Upper lobe of right lung (tissue), 1 donor: ENCODE results near the gene STK32C. TPM values are rescaled to one million over a fixed set of nuclear protein-coding genes. Genes with fewer than 3 reads are reported as not detected.

Experiments
- ATAC-seq: fragments of 200-7000 bp; cut with Tn5 transposase; one replicate; pipeline ENCODE4 v1.9.1; 2020; ENCODE audit warnings: mild to moderate bottlenecking, moderate library complexity
- DNase-seq: peaks from one replicate; pipeline ENCODE4 v3.0.0-alpha.2; 2020
- H3K27ac ChIP-seq: fragments of 200-600 bp; one replicate; pipeline ENCODE4 v1.8.0; 2022
- H3K27me3 ChIP-seq: fragments of 200-600 bp; one replicate; pipeline ENCODE4 v1.8.0; 2022; ENCODE audit warnings: mild to moderate bottlenecking
- H3K36me3 ChIP-seq: fragments of 200-600 bp; one replicate; pipeline ENCODE4 v1.8.0; 2022
- H3K4me1 ChIP-seq: fragments of 200-600 bp; one replicate; pipeline ENCODE4 v1.8.0; 2022
- H3K4me3 ChIP-seq: fragments of 200-600 bp; one replicate; pipeline ENCODE4 v1.8.0; 2022; ENCODE audit warnings: mild to moderate bottlenecking
- H3K9me3 ChIP-seq: fragments of 200-600 bp; one replicate; pipeline ENCODE4 v1.8.0; 2022
- CTCF ChIP-seq: fragments of 200-600 bp; IDR thresholded peaks from one replicate; pipeline ENCODE4 v1.8.0; 2022; ENCODE audit warnings: antibody characterized with exemption
- intact Hi-C: fragments of 100-400 bp; cut with DNase I; formaldehyde crosslinking; loops from one replicate; pipeline ENCODE4 v1.11.0; 2022
- total RNA-seq: library from RNA; stranded (reverse); fragmentation: NEBNext Ultra II Directional; extraction: Animal tissue kit (Norgen Biotek cat#: 25700); gene quantifications from one replicate; pipeline ENCODE4 v1.2.1, GENCODE V29; 2021
- donor health status: DM: no; HTN: yes; CAD: no; lungs with severe emphysema.

STK32C gene
- total RNA-seq, 1 donor from 2014 or later, result 13.2 TPM

GRCh38 chr10:132206806-132207535, 100.8 kb downstream of the STK32C start:
- Histone ChIP-seq H3K4me3 (no peak overlapping the region), H3K9me3 (no peaks in the 10 kb centered on the region), H3K27ac (no peak overlapping the region), H3K4me1 (no peaks in the 10 kb centered on the region), H3K36me3 (no peaks in the 10 kb centered on the region), H3K27me3 (no peaks in the 10 kb centered on the region)
- TF ChIP-seq CTCF, result no peak
- ATAC-seq, result no peak
- intact Hi-C loops, result no loop called here
- DNase-seq, result no peak

GRCh38 chr10:132206377-132206745, 101.4 kb downstream of the STK32C start:
- Histone ChIP-seq H3K4me3 (no peak overlapping the region), H3K9me3 (no peaks in the 10 kb centered on the region), H3K27me3 (no peaks in the 10 kb centered on the region), H3K27ac (no peak overlapping the region), H3K4me1 (no peaks in the 10 kb centered on the region), H3K36me3 (no peaks in the 10 kb centered on the region)
- no peak for TF ChIP-seq CTCF
- no peak for ATAC-seq
- DNase-seq, result no peak
- intact Hi-C loops, result no loop called here

DNA sequence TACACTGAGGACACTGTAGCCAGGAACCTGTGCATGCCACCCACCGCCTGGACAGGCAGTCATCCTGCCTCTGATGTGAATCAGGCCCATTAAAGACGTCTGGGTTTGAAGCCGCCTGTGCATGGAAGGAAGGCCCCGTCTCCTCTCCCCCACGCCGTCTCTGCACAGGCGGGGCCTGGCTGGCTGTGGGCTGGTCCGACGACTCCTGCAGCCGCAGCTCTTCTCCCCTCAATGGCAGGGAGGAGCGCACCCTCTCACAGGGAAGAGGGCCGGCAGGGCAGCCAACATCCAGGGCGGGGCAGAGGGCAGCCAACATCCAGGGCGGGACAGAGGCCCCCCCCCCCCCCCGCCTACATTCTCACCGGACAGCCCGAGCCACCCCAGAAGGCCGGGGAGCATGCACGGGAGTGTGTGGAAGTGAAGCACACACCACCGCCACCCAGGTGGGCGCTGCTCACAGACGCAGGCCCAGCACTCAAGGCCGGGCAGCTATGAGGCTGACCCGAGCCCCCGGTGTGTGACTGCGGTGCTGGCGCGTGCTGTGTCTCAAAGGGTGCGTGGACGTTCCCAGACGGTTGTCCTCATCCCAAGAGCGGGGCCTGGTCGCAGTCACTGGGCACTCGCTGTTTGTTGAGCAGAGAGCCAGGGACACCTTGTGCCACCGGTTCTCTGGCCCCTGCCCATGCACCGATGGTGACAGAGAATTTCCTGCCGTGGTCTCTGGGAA, 101.9 kb downstream of the STK32C start:
- Histone ChIP-seq H3K27ac (no peak overlapping the region), H3K36me3 (no peaks in the 10 kb centered on the region), H3K27me3 (no peaks in the 10 kb centered on the region), H3K9me3 (no peaks in the 10 kb centered on the region), H3K4me1 (no peaks in the 10 kb centered on the region), H3K4me3 (no peak overlapping the region)
- ATAC-seq (no peak), DNase-seq (no peak)
- TF ChIP-seq CTCF, result no peak
- intact Hi-C loops, result no loop called here

GRCh38 chr10:132204781-132205473, 102.8 kb downstream of the STK32C start:
- no peaks in the 10 kb centered on the region for H3K9me3 ChIP-seq
- DNase-seq, result no peak
- no peaks in the 10 kb centered on the region for H3K36me3 ChIP-seq
- TF ChIP-seq CTCF, result no peak
- intact Hi-C loops, result no loop called here
- H3K4me3 ChIP-seq, result no peak overlapping the region
- no peak for ATAC-seq
- H3K27ac ChIP-seq, result no peak overlapping the region
- H3K4me1 ChIP-seq, result no peaks in the 10 kb centered on the region
- no peaks in the 10 kb centered on the region for H3K27me3 ChIP-seq

- Histone ChIP-seq H3K36me3 (no peaks in the 10 kb centered on the region), H3K27ac (no peak overlapping the region), H3K4me3 (no peak overlapping the region), H3K4me1 (no peaks in the 10 kb centered on the region), H3K27me3 (no peaks in the 10 kb centered on the region), H3K9me3 (no peaks in the 10 kb centered on the region)
- ATAC-seq (no peak), DNase-seq (no peak)
- intact Hi-C loops, result no loop called here
- no peak for TF ChIP-seq CTCF
Measured at GRCh38 chr10:132204078-132204780, 103.5 kb downstream of the STK32C start.
